ENCODE measurements around the gene CANT1. TPM values are rescaled to one million over a fixed set of nuclear protein-coding genes. Genes with fewer than 3 reads are reported as not detected.
A peak's percentile ranks its signal among the peaks of the same experiment; 100 is the strongest.

CANT1 gene
- total RNA-seq, 4 donors from 2014 or later: 9.2 to 40.6 (median 21.5) TPM

- DNase-seq: no peak
- peaks cover 14 to 30% of the 10 kb centered on the region in 2 donors for H3K4me1 ChIP-seq
- H3K36me3 ChIP-seq: no peaks in the 10 kb centered on the region
- no peak for TF ChIP-seq POLR2A (IDR thresholded peaks at IDR 0.05)
- TF ChIP-seq CTCF (IDR thresholded peaks at IDR 0.05): no peak
- no peaks in the 10 kb centered on the region for H3K27me3 ChIP-seq
- intact Hi-C loops (cut with DNase I; ENCODE audit: low total_unique reads): no loop called here
- H3K9me3 ChIP-seq: no peaks in the 10 kb centered on the region
- peak overlapping the region in 1 of 2 donors; percentile 78 for H3K27ac ChIP-seq
- no peak overlapping the region for H3K4me3 ChIP-seq
Observed at GRCh38 chr17:78981010-78981888, 28.3 kb downstream of the CANT1 start.

GRCh38 chr17:78980624-78980972, 29.0 kb downstream of the CANT1 start:
- no peaks in the 10 kb centered on the region for H3K27me3 ChIP-seq
- H3K4me3 ChIP-seq: no peak overlapping the region
- peaks cover 16 to 30% of the 10 kb centered on the region in 2 donors for H3K4me1 ChIP-seq
- intact Hi-C loops (cut with DNase I; ENCODE audit: low total_unique reads): no loop called here
- H3K9me3 ChIP-seq: no peaks in the 10 kb centered on the region
- H3K27ac ChIP-seq: peak overlapping the region; percentile 66 to 78
- TF ChIP-seq CTCF (IDR thresholded peaks at IDR 0.05) (no peak), POLR2A (IDR thresholded peaks at IDR 0.05) (no peak)
- H3K36me3 ChIP-seq: no peaks in the 10 kb centered on the region
- no peak for DNase-seq

GRCh38 chr17:78979780-78980623, 29.6 kb downstream of the CANT1 start, which contains the start of gene LGALS3BP:
Gene LGALS3BP, minus strand, starts transcription at chr17:78979923. Its CDS starts 2,732 bp downstream, at chr17:78977191.
- Histone ChIP-seq H3K4me3 (peak within 1 kb of the TSS; percentile 47), H3K27me3 (no peaks in the 10 kb centered on the region), H3K9me3 (no peaks in the 10 kb centered on the region), H3K4me1 (peaks cover 16 to 30% of the 10 kb centered on the region in 2 donors), H3K27ac (peak within 1 kb of the TSS; percentile 66 to 78), H3K36me3 (no peaks in the 10 kb centered on the region)
- TF ChIP-seq POLR2A (IDR thresholded peaks at IDR 0.05): peak in 1 of 2 donors; percentile 43
- TF ChIP-seq CTCF (IDR thresholded peaks at IDR 0.05): peak in 1 of 4 experiments; percentile 2
- peak; percentile 83 to 86 for DNase-seq
- intact Hi-C loops (cut with DNase I; ENCODE audit: low total_unique reads): loop anchor here (10.0 kb wide), 1 partner anchor 265 kb away; no protein-coding TSS in a partner anchor

GRCh38 chr17:78977997-78978973, 31.3 kb downstream of the CANT1 start:
- no peaks in the 10 kb centered on the region for H3K9me3 ChIP-seq
- TF ChIP-seq POLR2A (IDR thresholded peaks at IDR 0.05) (no peak), CTCF (IDR thresholded peaks at IDR 0.05) (no peak)
- H3K27me3 ChIP-seq: no peaks in the 10 kb centered on the region
- no peaks in the 10 kb centered on the region for H3K36me3 ChIP-seq
- H3K4me1 ChIP-seq: peaks cover 16 to 30% of the 10 kb centered on the region in 2 donors
- H3K27ac ChIP-seq: peak overlapping the region; percentile 66 to 84
- DNase-seq: no peak
- H3K4me3 ChIP-seq: peak overlapping the region; percentile 47
- intact Hi-C loops (cut with DNase I; ENCODE audit: low total_unique reads): loop anchor here (10.0 kb wide), 1 partner anchor 263 kb away; no protein-coding TSS in a partner anchor
